K562 (cell line): Measurements from ENCODE around the gene SLC4A2. TPM values are rescaled to one million over a fixed set of nuclear protein-coding genes. Genes with fewer than 3 reads are reported as not detected.

Experiments used
- ATAC-seq: fragments of 200-7000 bp; cut with Tn5 transposase; 3 replicates; pipeline ENCODE4 v1.9.1; 2020; ENCODE audit warnings: moderate library complexity
- BruUV-seq: library from RNA; stranded (reverse); fragments of 400-500 nt; replicated peaks from 2 replicates; lab custom pipeline; 2021; lab: Mats Ljungman, UMichigan
- CTCF ChIA-PET: fragments of 300-600 bp; formaldehyde crosslinking; extraction: SDS; loops from one replicate; lab custom pipeline; 2021; ENCODE audit warnings: low intra/inter-chr PET ratio; lab: Yijun Ruan, JAX
- POLR2A ChIA-PET: fragments of 300-600, 350-650 bp; sonication (Branson Sonifier 250); formaldehyde crosslinking; extraction: SDS; loops from one replicate; lab custom pipeline; 2021; ENCODE audit warnings: antibody characterized with exemption, inconsistent platforms; lab: Yijun Ruan, JAX
- DNase-seq, 4 experiments: peaks; one replicate each; pipeline versions ENCODE4 v3.0.0 to v3.0.0-alpha.2; 2011 to 2018; ENCODE audit warnings: low spot score in 3 of 4, mixed read lengths in 3 of 4; ENCODE audit errors: extremely low read depth in 1 of 4
- FAIRE-seq: peaks from 2 replicates; lab custom pipeline; 2011; peaks lifted over from hg19 to GRCh38; lab: Jason Lieb, UNC
- H2AFZ ChIP-seq: 2 replicates; pipeline ENCODE4 v1.6.0; 2011; ENCODE audit warnings: low read depth, low read length, control low read depth, inconsistent platforms
- H3K27ac ChIP-seq: fragments of 200-600 bp; 3 replicates; pipeline ENCODE4 v1.8.0; 2011; ENCODE audit warnings: low read depth, mild to moderate bottlenecking, control low read depth, inconsistent platforms, low read length, moderate library complexity, mixed read lengths; ENCODE audit errors: extremely low read depth
- H3K27me3 ChIP-seq, 2 experiments: fragments of 300-600 bp in 1 of 2; 2 replicates in 1 of 2; 3 replicates in 1 of 2; pipeline versions ENCODE4 v1.6.0 to v1.8.0; 2011; ENCODE audit warnings: inconsistent platforms in 2 of 2, low read length in 2 of 2, mild to moderate bottlenecking in 1 of 2, mixed read lengths in 1 of 2, moderate library complexity in 1 of 2; ENCODE audit not compliant: control insufficient read depth in 2 of 2, insufficient read depth in 2 of 2
- H3K36me3 ChIP-seq: fragments of 300-600 bp; 3 replicates; pipeline ENCODE4 v1.8.0; 2011; ENCODE audit warnings: mild to moderate bottlenecking, low read length, inconsistent platforms; ENCODE audit not compliant: control insufficient read depth, insufficient read depth
- H3K4me1 ChIP-seq, 2 experiments: fragments of 200-600 bp in 1 of 2; replicated peaks in 1 of 2; 2 replicates in 1 of 2; 3 replicates in 1 of 2; pipeline versions ENCODE4 v1.5.1 to v1.8.0; 2011; ENCODE audit warnings: inconsistent platforms in 2 of 2, low read length in 2 of 2, mild to moderate bottlenecking in 1 of 2, mixed read lengths in 1 of 2, moderate library complexity in 1 of 2; ENCODE audit not compliant: control insufficient read depth in 2 of 2, insufficient read depth in 2 of 2
- H3K4me2 ChIP-seq: 2 replicates; pipeline ENCODE4 v1.6.1; 2011; ENCODE audit warnings: low read length, control low read depth, inconsistent platforms, mixed read lengths; ENCODE audit not compliant: insufficient read depth
- H3K4me3 ChIP-seq: fragments of 200-600 bp; sonication (generic), shearing (Covaris generic); 2 replicates; pipeline ENCODE4 v1.5.1; 2016; ENCODE audit warnings: control low read depth, inconsistent platforms
- H3K79me2 ChIP-seq: fragments of 200-600 bp; 3 replicates; pipeline ENCODE4 v1.8.0; 2011; ENCODE audit warnings: low read length, inconsistent platforms; ENCODE audit not compliant: control insufficient read depth, insufficient read depth
- H3K9ac ChIP-seq, 2 experiments: 2 replicates each; pipeline versions ENCODE4 v1.6.0 to v1.6.1; 2011; ENCODE audit warnings: low read depth in 2 of 2, low read length in 2 of 2, control low read depth in 1 of 2, inconsistent platforms in 1 of 2, mild to moderate bottlenecking in 1 of 2, mixed read lengths in 1 of 2; ENCODE audit not compliant: insufficient read depth in 1 of 2
- H3K9me1 ChIP-seq: one replicate; pipeline ENCODE4 v1.6.0; 2011; ENCODE audit warnings: inconsistent platforms, mild to moderate bottlenecking, low read length, moderate library complexity; ENCODE audit not compliant: control insufficient read depth, insufficient read depth
- H3K9me3 ChIP-seq: replicated peaks from 2 replicates; pipeline ENCODE4 v1.5.1; 2011; ENCODE audit warnings: low read depth, low read length, inconsistent platforms; ENCODE audit not compliant: control insufficient read depth, insufficient read depth
- H4K20me1 ChIP-seq: replicated peaks from 2 replicates; pipeline ENCODE4 v1.6.1; 2011; ENCODE audit warnings: low read length, inconsistent platforms, mixed read lengths; ENCODE audit not compliant: control insufficient read depth, insufficient read depth
- DNMT1 ChIP-seq: fragments of 450-650 bp; IDR thresholded peaks from 2 replicates; pipeline ENCODE4 v1.6.1; 2016; ENCODE audit warnings: antibody characterized with exemption, mild to moderate bottlenecking
- ESRRB ChIP-seq: fragments of 250-450 bp; sonication (Bioruptor Pico); IDR thresholded peaks from 2 replicates; pipeline ENCODE4 v1.5.0; 2020; ENCODE audit warnings: mild to moderate bottlenecking, moderate library complexity, borderline replicate concordance
- FOXJ3 ChIP-seq: sonication (generic); formaldehyde crosslinking; IDR thresholded peaks from 2 replicates; pipeline ENCODE4 v1.4.0; 2020; ENCODE audit warnings: mild to moderate bottlenecking, missing genetic modification reagents
- NR4A1 ChIP-seq, 2 experiments: fragments of 250-450 bp in 1 of 2; fragments of 450-650 bp in 1 of 2; sonication (Bioruptor Pico) in 1 of 2; IDR thresholded peaks; 2 replicates each; pipeline versions ENCODE4 v1.4.0 to v1.6.1; 2016 to 2020; ENCODE audit warnings: mild to moderate bottlenecking in 2 of 2, missing compliant biosample characterization in 1 of 2, missing genetic modification characterization in 1 of 2, moderate library complexity in 1 of 2
- POLR2G ChIP-seq: fragments of 200-400 bp; formaldehyde crosslinking; IDR thresholded peaks from 2 replicates; pipeline ENCODE4 v1.6.1; 2017; ENCODE audit warnings: low read depth, mild to moderate bottlenecking, antibody characterized with exemption, low read length, moderate library complexity
- PYGO2 ChIP-seq: fragments of 450-650 bp; IDR thresholded peaks from 2 replicates; pipeline ENCODE4 v1.6.1; 2016; ENCODE audit warnings: mild to moderate bottlenecking, missing genetic modification characterization, moderate library complexity, missing compliant biosample characterization
- SNIP1 ChIP-seq: fragments of 450-650 bp; IDR thresholded peaks from 2 replicates; pipeline ENCODE4 v1.7.1; 2017; ENCODE audit warnings: low read depth, mild to moderate bottlenecking
- ZFP91 ChIP-seq: sonication (generic); formaldehyde crosslinking; IDR thresholded peaks from 2 replicates; pipeline ENCODE4 v1.8.0; 2022; ENCODE audit warnings: mild to moderate bottlenecking, missing genetic modification reagents
- WGBS: fragments of 100-300 bp; shearing (Covaris generic); methylation state at CpG from one replicate; pipeline ENCODE4 v1.1.6; 2016; ENCODE audit warnings: low coverage, mixed read lengths; ENCODE audit not compliant: insufficient coverage; ENCODE audit errors: missing lambda C conversion rate; 5-methylcytosine and 5-hydroxymethylcytosine counted together
- in situ Hi-C: fragments of 300-500 bp; cut with MboI; formaldehyde crosslinking; loops from 4 replicates; pipeline ENCODE4 v1.15.0; 2018; ENCODE audit warnings: inconsistent platforms, mixed read lengths
- intact Hi-C: fragments of 100-400 bp; cut with micrococcal nuclease; formaldehyde crosslinking; loops from 2 replicates; pipeline ENCODE4 v1.14.2; 2022
- polyA plus RNA-seq, 8 experiments: library from polyadenylated mRNA; depleted of rRNA in 4 of 8; stranded (reverse) in 5 of 8; unstranded in 3 of 8; fragments of >200 nt; fragmentation: Nextera tagmentation in 2 of 8; fragmentation: Illumina TruSeq in 1 of 8; extraction: Ambion mirVana in 2 of 8; extraction: Trizol in 1 of 8; gene quantifications; 2 replicates each; pipeline versions ENCODE4 v1.2.1 to v1.2.3, GENCODE V29; 2011 to 2014; ENCODE audit warnings: inconsistent platforms in 1 of 8, missing spikeins in 1 of 8
- total RNA-seq, 7 experiments: library from RNA; depleted of rRNA in 6 of 7; stranded (reverse); fragments of >200 nt in 6 of 7; fragmentation: Illumina TruSeq in 2 of 7; extraction: Trizol in 2 of 7; gene quantifications; 2 replicates each; pipeline versions ENCODE4 v1.2.1 to v1.2.3, GENCODE V29; 2011 to 2021; ENCODE audit warnings: low replicate concordance in 1 of 7
- TF ChIP-seq, protein P1 (sequence below): sonication (generic); formaldehyde crosslinking; IDR thresholded peaks from 2 replicates; pipeline ENCODE4 v1.8.1; 2023; ENCODE audit warnings: mild to moderate bottlenecking, missing genetic modification reagents
- TF ChIP-seq, protein P2 (sequence below): fragments of 250-450 bp; sonication (Bioruptor Pico); IDR thresholded peaks from 2 replicates; pipeline ENCODE4 v1.5.1; 2021; ENCODE audit warnings: mild to moderate bottlenecking

SLC4A2 gene
- total and polyA plus RNA-seq, 9 of the 15 experiments (the other 6 are each of a cell fraction or from before 2014, with no cell fraction given) = 11.4 to 375 (median 130) TPM

GRCh38 chr7:151119055-151119415, 59.6 kb downstream of the SLC4A2 start:
- no peak for FAIRE-seq

DNA sequence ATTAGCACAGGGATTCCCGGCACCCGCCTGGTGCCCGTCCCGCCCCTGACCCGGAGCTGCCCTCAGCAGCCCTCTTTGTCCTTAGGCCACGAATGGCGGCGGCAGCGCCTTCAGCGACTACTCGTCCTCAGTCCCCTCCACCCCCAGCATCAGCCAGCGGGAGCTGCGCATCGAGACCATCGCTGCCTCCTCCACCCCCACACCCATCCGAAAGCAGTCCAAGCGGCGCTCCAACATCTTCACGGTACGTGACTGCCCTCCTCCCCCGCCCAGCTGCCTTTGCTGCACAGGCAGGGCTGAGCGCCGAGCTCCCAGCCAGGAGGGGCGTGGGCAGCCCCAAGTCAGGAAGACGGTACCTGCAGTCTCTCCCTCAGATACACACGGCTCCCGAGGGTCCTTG, 60.5 kb downstream of the SLC4A2 start:
- intact Hi-C loops = no loop called here
- TF ChIP-seq, protein P1, sequence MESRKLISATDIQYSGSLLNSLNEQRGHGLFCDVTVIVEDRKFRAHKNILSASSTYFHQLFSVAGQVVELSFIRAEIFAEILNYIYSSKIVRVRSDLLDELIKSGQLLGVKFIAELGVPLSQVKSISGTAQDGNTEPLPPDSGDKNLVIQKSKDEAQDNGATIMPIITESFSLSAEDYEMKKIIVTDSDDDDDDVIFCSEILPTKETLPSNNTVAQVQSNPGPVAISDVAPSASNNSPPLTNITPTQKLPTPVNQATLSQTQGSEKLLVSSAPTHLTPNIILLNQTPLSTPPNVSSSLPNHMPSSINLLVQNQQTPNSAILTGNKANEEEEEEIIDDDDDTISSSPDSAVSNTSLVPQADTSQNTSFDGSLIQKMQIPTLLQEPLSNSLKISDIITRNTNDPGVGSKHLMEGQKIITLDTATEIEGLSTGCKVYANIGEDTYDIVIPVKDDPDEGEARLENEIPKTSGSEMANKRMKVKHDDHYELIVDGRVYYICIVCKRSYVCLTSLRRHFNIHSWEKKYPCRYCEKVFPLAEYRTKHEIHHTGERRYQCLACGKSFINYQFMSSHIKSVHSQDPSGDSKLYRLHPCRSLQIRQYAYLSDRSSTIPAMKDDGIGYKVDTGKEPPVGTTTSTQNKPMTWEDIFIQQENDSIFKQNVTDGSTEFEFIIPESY = peak; percentile 82
- no peak for TF ChIP-seq DNMT1
- TF ChIP-seq, protein P2, sequence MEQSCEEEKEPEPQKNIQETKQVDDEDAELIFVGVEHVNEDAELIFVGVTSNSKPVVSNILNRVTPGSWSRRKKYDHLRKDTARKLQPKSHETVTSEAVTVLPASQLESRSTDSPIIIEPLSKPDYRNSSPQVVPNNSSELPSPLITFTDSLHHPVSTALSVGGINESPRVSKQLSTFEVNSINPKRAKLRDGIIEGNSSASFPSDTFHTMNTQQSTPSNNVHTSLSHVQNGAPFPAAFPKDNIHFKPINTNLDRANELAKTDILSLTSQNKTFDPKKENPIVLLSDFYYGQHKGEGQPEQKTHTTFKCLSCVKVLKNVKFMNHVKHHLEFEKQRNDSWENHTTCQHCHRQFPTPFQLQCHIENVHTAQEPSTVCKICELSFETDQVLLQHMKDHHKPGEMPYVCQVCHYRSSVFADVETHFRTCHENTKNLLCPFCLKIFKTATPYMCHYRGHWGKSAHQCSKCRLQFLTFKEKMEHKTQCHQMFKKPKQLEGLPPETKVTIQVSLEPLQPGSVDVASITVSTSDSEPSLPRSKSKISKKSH (CRISPR knock-in tag) = no peak
- peak; percentile 42; the same call in 1 of the 2 replicates for TF ChIP-seq POLR2G
- no peak for TF ChIP-seq ZFP91 (CRISPR knock-in tag)

More at GRCh38 chr7:151119055-151119415, 59.6 kb downstream of the SLC4A2 start:
- ATAC-seq (no peak), DNase-seq (no peak)
- peaks cover 20% of the 10 kb centered on the region for H3K79me2 ChIP-seq
- WGBS = 93% methylated on average over 13 of the region's 13 CpGs
- peaks cover 2% of the 10 kb centered on the region for H3K9me1 ChIP-seq
- intact Hi-C loops = no loop called here
- peak overlapping the region in 1 of 2 experiments; percentile 57; a peak in 1 of 4 replicates for H3K9ac ChIP-seq
- in situ Hi-C loops = no loop called here
- no peak overlapping the region for H3K27ac ChIP-seq
- H3K27me3 ChIP-seq = no peaks in the 10 kb centered on the region
- POLR2A ChIA-PET = interaction anchor here (1.2 kb wide), 1 partner anchor 149 kb away, joined by 3 read pairs; no protein-coding TSS in a partner anchor
- BruUV-seq = no TSS peak
- no peak overlapping the region for H3K4me2 ChIP-seq
- peaks cover 30% of the 10 kb centered on the region for H4K20me1 ChIP-seq
- peaks cover 88% of the 10 kb centered on the region; the same call in 2 of the 3 replicates for H3K36me3 ChIP-seq
- no peaks in the 10 kb centered on the region for H3K9me3 ChIP-seq
- no peak overlapping the region for H2AFZ ChIP-seq
- TF ChIP-seq ESRRB (CRISPR knock-in tag) (no peak), PYGO2 (tag) (no peak), FOXJ3 (no peak), SNIP1 (no peak), NR4A1 (CRISPR knock-in tag; IDR thresholded peaks at IDR 0.05) (0 out of 2 replicates have a peak, but pooled peaks have one; percentile 9), NR4A1 (tag; IDR thresholded peaks at IDR 0.05) (no peak)
- H3K4me3 ChIP-seq = no peak overlapping the region
- peaks cover 4 to 58% of the 10 kb centered on the region in 2 experiments for H3K4me1 ChIP-seq
- CTCF ChIA-PET = interaction anchor here (0.8 kb wide), 1 partner anchor 141 kb away, joined by 3 read pairs; no protein-coding TSS in a partner anchor

More for the DNA sequence above, 60.5 kb downstream of the SLC4A2 start:
- 92% methylated on average over 27 of the region's 27 CpGs for WGBS
- Histone ChIP-seq H3K9me1 (no peaks in the 10 kb centered on the region), H3K4me3 (no peak overlapping the region), H3K4me2 (no peak overlapping the region), H2AFZ (no peak overlapping the region), H4K20me1 (peaks cover 35% of the 10 kb centered on the region), H3K4me1 (peaks cover 0 to 56% of the 10 kb centered on the region in 2 experiments; a peak in 1 of 5 replicates), H3K79me2 (peaks cover 24% of the 10 kb centered on the region), H3K27me3 (no peaks in the 10 kb centered on the region), H3K36me3 (peaks cover 93% of the 10 kb centered on the region; the same call in 2 of the 3 replicates), H3K9me3 (no peaks in the 10 kb centered on the region), H3K27ac (no peak overlapping the region), H3K9ac (peak overlapping the region in 1 of 2 experiments; percentile 32; a peak in 1 of 4 replicates)
- no peak for FAIRE-seq
- CTCF ChIA-PET = interaction anchor here (0.7 to 0.8 kb wide), 2 partner anchors 53 to 141 kb away, joined by 3 to 4 read pairs; no protein-coding TSS in a partner anchor
- BruUV-seq = no TSS peak
- DNase-seq = no peak
- ATAC-seq = no peak
- in situ Hi-C loops = no loop called here
- POLR2A ChIA-PET = interaction anchor here (1.1 kb wide), 1 partner anchor 30 kb away, joined by 4 read pairs; no protein-coding TSS in a partner anchor
